Panc1 (cell line): Measurements from ENCODE around the gene BZW1.

Source experiments
- POLR2AphosphoS5 ChIP-seq: IDR thresholded peaks from 2 replicates; pipeline ENCODE4 v1.6.1; 2012; ENCODE audit warnings: mild to moderate bottlenecking, low read depth, low read length, moderate library complexity
- SIN3A ChIP-seq: IDR thresholded peaks from 2 replicates; pipeline ENCODE4 v1.6.1; 2012; ENCODE audit warnings: low read depth, mild to moderate bottlenecking, low read length, moderate library complexity, borderline replicate concordance; ENCODE audit not compliant: insufficient read depth
- TF ChIP-seq, protein P1 (sequence below): fragments of 450-650 bp; IDR thresholded peaks from 2 replicates; pipeline ENCODE4 v1.5.1; 2017; ENCODE audit warnings: mild to moderate bottlenecking
- TF ChIP-seq, protein P2 (sequence below), 2 experiments: IDR thresholded peaks; 2 replicates each; pipeline ENCODE4 v1.6.1; 2011 to 2012; ENCODE audit warnings: low read depth in 2 of 2, control low read depth in 1 of 2, low read length in 1 of 2, mild to moderate bottlenecking in 1 of 2, moderate library complexity in 1 of 2; ENCODE audit not compliant: insufficient read depth in 1 of 2

DNA sequence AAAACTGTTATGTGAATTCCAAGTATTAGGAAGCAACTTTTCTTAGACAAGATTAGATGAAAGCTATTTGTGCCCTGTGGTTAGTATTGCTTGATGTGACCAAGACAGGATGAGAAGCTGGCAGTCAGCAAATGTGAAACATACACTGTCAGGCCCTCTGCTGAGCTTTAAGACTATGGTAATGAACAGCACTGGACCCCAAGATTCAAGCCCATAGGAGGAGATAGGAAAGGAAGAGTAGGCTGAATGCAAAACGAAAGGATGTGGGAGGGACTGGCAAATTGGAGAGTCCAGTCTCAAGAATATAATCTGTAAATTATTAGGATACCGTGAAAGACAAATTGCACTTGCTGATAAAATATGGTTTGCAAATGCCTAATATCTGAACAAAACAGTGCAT lies 16.4 kb downstream of the BZW1 start:
- TF ChIP-seq POLR2AphosphoS5 (no peak), SIN3A (no peak)
- TF ChIP-seq, protein P1, sequence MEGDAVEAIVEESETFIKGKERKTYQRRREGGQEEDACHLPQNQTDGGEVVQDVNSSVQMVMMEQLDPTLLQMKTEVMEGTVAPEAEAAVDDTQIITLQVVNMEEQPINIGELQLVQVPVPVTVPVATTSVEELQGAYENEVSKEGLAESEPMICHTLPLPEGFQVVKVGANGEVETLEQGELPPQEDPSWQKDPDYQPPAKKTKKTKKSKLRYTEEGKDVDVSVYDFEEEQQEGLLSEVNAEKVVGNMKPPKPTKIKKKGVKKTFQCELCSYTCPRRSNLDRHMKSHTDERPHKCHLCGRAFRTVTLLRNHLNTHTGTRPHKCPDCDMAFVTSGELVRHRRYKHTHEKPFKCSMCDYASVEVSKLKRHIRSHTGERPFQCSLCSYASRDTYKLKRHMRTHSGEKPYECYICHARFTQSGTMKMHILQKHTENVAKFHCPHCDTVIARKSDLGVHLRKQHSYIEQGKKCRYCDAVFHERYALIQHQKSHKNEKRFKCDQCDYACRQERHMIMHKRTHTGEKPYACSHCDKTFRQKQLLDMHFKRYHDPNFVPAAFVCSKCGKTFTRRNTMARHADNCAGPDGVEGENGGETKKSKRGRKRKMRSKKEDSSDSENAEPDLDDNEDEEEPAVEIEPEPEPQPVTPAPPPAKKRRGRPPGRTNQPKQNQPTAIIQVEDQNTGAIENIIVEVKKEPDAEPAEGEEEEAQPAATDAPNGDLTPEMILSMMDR = no peak
- TF ChIP-seq, protein P2, sequence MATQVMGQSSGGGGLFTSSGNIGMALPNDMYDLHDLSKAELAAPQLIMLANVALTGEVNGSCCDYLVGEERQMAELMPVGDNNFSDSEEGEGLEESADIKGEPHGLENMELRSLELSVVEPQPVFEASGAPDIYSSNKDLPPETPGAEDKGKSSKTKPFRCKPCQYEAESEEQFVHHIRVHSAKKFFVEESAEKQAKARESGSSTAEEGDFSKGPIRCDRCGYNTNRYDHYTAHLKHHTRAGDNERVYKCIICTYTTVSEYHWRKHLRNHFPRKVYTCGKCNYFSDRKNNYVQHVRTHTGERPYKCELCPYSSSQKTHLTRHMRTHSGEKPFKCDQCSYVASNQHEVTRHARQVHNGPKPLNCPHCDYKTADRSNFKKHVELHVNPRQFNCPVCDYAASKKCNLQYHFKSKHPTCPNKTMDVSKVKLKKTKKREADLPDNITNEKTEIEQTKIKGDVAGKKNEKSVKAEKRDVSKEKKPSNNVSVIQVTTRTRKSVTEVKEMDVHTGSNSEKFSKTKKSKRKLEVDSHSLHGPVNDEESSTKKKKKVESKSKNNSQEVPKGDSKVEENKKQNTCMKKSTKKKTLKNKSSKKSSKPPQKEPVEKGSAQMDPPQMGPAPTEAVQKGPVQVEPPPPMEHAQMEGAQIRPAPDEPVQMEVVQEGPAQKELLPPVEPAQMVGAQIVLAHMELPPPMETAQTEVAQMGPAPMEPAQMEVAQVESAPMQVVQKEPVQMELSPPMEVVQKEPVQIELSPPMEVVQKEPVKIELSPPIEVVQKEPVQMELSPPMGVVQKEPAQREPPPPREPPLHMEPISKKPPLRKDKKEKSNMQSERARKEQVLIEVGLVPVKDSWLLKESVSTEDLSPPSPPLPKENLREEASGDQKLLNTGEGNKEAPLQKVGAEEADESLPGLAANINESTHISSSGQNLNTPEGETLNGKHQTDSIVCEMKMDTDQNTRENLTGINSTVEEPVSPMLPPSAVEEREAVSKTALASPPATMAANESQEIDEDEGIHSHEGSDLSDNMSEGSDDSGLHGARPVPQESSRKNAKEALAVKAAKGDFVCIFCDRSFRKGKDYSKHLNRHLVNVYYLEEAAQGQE (IDR thresholded peaks at IDR 0.05; ENCODE audit: insufficient read depth in 1 of 2, low read depth in 2 of 2, low read length in 1 of 2) = no peak
